ENCODE measurements around the gene ABCA8.

Gene ABCA8

DNA sequence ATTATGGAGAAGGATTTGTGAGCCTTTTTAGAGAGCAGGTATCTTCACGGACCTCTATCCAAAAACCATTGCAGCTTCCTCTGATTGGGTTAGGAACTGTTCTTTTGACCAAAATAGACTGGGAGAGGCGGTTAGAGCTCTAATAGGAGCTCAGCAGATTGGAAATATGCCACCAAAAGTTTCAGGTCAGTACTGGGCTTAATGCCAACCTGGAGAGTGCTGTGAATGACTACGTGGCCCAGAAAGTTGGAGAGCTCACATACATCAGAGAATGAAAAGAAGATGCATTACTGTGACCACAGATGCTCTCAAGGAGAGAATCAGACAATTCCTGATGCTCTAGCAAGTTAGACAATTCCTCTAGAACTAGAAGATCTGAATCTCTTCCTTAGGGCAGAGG is 86.5 kb downstream of the ABCA8 start:
- no peak for DNase-seq

DNA sequence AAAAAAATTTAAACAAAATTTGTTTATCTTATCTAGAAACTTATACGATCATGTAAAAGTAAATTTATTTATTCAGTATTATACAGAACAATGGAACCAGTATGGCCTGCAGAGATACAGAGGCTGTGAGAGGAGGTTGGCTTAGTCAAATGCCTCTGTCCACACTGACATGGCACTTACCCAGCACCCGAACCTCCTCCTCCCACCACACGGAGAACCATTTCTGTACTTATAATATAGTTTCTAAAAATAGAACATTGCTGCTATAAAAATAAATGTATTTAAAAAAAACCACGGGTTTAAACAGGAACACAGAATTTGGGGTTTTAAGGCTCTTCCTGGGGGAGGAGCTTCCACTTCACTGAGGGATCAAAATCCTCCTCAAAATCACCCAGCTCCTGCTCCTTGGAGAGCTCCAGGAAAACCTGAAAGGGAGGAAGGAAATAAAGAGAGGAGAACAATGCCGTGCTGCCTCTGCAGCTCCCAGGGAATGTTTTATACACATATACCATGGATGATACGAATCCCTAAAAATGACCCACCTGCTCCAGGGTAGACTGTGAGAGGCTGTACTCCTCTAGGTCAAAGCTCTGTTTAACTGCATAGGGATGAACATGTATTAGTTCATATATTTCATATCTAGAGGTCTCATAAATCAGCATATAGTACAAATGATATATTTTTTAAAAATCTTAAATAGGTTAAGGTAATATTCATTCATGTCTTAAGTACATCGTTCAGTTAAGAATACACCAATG is 87.3 kb downstream of the ABCA8 start:
- no peak for DNase-seq

DNA sequence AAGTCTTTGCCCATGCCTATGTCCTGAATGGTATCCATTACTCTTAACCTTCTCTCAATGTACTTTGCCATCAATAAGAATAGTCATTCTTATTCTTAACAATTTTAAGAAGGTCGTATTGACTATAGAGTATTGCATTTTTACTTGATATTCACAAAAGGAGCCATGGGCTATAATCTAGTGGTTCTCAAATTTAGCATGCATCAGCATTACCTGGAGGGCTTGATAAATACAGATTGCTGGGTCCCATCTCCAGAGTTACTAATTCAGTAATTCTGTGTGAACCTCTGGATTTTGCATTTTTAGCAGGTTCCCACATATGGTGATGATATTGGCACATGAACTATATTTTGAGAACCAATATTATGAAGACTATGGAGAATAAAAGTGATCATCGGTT is 89.6 kb downstream of the ABCA8 start:
- DNase-seq = no peak

DNA sequence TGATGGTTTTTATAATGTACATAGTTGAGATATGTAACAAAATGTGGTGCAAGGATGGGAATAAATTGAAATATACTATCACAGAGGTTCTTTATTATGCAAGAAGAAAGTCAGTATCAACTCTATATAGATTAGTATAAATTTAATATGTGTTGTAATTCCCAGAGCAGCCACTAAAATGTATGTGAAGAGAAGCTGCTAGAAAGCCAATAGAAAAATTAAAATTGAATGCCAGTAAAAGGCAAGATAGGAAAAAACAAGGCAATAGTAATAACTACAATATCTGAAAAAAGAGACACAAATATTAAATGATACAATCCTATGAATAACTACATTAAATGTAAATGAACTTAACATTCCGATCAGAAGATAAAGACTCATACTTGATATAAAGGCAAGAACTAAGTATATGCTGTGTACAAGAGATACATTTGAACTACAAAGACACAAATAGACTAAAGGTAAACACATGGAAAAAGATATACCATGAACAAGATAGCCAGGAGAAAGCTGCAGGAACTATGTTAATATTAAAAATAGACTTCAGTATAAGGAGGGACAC is 92.0 kb downstream of the ABCA8 start:
- no peak for DNase-seq

DNA sequence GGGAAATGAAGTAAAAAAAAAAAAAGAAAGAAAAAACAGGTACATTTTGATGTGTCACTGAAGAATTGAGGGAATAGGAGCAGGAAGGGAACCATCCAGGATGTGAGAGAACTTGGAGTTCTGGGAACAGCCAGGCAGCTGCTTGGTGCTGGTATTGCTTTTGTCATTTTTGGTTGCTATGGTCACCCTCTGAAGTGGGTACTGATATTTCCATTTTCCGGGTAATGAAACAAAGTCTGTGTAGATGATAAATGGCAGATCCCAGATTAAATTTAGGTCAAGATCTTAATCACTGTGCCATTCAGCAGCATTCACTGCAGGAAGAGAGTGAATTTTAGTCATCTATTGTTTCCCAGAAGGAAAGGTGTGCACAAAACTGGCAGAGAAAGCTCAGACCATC is 93.6 kb downstream of the ABCA8 start:
- no peak for DNase-seq

DNA sequence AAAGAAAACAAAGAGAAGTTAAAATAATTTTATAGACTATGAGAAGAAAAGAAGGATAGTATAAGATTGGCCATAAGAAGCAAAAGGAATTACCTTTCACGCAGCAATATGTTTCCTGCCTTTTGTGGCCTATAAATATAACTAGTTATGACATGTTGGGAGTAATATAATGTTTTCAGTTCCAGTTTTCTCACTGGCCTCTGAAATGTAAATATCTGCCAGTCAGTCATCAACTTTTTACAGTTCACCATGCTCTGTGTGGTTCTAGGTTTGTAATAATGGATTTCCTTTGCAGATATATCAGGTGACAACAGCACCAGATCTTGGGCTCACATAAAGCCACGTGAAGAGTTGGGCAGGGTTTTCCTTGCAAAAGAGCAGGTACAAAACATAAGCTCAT is 94.3 kb downstream of the ABCA8 start:
- DNase-seq = no peak

DNA sequence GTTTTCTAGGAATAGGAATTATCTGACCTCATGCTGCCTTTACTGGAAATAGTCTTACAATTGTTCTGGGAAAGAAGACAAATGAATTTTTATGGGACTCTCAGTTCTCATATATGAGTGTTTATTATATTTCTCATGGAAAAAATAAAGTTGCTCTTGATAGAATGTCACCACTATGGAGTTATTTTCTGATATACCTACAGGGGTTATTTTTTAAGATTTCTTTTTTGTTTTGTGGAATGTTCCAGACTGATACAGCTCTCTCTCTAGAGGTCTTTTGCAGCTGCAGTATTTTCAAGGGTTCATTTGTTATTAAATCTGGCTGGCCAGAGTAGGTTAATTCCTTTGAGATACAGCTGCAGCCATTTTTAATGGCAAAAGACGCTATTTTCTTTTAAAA is 100.7 kb downstream of the ABCA8 start:
- DNase-seq = no peak

DNA sequence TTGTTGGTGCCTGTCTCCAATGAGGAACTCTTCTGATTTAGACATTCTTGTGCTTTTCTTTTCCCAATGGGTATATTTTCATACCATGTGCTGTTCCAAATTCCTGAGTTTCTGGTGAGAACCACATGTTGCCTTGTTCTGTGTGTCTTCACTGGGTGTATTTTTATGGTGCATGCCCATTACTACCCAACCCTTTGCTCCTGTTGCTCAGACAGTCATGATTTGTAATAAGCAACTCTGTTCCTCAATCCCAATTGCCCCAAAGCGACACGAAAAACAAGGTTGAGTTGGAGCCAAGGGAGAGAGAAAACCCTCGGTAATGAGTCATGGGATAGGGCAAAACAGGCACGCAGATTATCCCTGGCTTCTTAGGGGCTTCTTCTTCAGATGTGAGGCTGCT is 101.8 kb downstream of the ABCA8 start:
- no peak for DNase-seq

DNA sequence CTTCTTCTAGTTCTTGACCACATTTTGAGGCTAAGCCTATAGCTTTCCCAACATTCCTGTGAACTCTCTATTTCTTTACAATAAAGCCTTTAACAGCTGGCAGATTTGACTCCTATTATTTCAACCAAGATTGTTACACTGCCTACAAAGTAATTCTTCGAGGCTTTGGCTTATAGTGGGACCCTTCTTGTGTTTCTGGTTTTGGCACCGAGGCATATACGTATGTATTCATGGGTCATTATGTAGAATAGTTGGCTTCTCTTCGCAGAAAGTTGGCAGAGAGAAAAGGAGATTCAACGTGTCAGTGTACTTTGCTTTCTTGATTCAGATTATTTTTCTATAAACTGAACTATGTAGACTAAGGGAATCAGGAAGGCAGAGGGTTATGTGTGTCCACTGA is 102.2 kb downstream of the ABCA8 start:
- no peak for DNase-seq

DNA sequence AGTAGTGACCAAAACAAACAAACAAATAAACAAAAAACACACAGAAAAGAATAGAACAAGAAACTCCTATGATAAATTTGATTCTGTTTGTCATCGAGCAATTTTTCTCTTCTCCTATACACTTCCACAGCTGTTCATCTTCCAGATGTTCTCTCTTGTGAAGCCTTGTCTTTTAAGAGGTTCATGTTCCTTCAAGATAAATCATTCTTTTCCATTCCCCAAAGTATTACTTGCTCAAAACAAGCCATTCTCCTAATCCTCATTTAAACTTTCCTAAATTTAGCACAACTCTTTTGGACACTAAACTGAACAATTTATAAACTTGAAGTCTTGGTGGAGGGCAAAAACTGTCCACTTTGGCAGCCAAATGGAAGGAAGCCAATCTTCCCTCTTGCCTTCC is 103.3 kb downstream of the ABCA8 start:
- DNase-seq = no peak

DNA sequence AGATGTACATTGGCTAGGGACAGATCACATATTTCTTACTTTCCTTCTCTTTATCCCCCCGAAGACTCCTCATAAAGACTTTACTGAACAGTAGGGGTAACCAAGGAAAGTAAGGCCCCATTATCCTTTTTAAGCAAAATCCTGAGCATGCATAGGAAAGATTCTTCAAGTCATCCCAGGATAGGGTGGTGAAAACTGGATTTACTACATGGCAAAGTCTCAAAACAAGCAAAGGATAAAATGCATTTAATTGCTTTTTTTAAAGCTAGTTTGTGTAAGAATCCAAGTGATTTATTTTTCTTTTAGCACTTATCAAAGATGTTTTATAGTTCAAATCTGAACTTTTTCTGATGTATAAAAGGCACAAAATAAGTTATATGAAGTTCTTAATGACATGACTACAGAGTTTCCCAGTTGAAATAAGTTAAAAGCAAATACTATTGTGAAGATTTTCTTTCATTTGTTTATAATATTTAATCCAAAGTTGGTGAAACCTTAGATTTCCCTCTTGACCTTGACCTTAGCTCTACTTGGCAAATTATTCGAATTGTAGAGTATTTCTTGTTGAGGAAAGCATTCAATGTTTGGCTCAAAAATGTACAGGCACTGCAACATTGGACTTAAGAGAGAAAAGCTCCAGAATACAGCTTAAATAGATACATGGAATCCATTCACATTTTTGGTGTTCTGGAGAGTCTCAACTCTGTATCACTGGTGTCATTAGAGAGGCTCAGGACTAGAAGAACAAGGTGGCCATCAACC is 104.3 kb downstream of the ABCA8 start:
- no peak for DNase-seq

DNA sequence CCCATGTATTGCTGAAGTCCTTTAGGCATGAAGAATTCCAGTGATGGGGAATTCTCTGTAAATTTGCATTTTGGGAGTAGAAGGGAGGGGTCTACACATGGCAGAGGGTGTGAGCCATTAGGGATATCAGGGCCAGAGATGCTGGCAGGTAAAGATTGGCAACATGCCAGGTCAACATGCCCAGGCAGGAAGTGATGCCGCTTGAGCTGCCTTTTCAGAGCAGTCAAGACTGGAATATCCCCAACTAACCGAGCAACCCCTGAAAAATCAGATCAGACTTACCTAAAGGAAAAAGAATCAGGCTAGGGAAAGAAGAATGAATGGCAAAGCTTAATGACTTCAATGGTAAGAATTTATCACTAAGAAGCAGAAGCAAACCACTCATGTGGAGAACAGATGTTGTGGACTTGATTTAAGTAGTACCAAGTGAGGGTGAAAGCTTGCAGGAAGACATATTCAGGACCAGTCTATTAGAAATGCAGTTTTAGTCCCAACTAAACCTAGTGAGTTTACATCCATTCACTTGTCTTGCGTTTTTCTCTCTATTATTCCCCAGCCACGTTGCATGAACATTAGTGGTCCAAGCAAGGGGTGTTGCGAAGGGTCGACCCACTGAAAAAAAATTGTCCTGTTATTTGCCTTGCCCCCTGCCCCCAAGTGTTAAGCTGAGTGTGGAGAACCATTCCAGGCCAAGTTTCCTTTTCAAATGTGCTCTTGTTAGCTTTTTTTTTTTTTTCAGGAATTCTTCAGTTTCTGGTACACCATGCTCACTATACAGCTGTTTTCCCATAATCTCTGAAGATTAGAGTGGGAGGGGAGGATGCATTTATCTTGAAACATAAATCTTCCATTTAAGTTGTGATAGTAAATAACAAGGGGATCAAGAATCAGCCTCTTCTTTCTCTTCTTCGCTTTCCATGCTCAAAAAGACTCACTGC is 105.2 kb downstream of the ABCA8 start:
- no peak for DNase-seq

DNA sequence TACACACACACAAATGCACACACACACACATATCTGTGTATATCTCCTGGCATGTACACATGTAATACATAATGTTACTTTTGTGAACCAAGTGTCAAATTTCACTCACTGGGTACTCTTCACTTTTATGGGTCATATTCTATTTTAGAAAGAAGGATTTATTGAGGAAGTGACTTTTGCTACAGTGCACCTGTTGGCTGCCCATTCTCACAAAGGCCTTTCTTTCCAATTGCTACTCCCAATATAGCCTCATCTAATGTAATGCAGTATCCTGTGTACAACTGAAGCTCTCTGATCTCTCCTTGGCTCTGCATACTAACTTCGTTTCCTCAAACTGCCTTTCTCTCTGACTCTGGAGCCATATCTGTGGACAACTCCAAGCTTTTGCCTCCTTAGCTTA is 107.5 kb downstream of the ABCA8 start:
- no peak for DNase-seq

DNA sequence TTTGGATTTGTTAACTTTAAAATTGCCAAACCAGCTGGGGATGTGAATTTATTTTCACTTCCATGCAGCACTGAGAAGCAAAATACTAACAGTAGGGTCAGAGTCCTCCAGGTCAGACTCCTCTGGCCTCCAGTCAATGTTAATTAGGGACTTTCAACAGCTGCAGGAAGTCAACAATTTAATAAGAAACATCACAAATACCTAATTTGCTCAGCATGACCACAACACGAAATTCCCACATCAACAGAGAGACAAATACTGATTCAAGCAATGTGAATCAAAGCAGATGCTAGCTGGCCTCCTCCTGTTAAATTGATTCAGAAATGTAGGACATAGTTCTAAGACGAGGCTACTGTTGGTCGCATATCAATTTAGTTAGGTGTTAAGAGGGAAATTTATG is 111.7 kb downstream of the ABCA8 start:
- DNase-seq = no peak

DNA sequence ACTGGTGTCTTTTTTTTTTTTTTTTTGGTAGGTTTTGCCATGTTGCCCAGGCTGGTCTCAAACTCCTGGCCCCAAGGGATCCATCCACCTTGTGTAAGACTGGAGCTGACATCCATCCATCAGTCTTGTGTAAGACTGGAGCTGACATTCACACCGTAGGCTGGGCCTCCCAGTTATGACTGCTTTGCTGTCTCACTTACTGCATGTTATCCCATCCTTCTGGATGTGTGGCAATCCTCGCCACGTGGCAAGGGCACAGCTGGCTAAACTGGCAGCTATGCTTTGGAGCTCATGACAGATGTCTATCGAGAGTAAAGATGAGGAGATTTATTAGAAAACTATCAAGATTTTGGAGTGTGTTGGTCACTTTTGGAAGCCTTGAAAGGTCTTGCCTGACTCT is 115.1 kb downstream of the ABCA8 start:
- DNase-seq = no peak

DNA sequence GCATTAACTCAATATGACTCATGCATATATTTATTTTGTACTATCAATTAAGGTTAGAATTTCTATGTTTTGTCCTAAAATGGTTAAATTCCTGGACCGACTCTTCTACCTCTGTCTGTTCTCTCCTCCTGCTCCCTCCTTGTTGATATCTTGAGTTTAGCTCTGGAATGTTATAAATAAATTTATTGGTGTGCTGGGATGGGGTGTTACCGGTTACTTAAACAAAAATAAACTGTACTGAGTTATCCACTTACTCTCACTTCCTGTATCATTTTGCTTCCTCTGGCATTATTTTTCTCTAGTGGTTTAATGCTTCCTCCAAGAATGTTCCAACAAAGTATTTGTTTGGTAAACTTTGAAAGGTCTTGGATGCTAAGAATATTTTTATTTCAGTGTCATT is 120.1 kb downstream of the ABCA8 start:
- no peak for DNase-seq

DNA sequence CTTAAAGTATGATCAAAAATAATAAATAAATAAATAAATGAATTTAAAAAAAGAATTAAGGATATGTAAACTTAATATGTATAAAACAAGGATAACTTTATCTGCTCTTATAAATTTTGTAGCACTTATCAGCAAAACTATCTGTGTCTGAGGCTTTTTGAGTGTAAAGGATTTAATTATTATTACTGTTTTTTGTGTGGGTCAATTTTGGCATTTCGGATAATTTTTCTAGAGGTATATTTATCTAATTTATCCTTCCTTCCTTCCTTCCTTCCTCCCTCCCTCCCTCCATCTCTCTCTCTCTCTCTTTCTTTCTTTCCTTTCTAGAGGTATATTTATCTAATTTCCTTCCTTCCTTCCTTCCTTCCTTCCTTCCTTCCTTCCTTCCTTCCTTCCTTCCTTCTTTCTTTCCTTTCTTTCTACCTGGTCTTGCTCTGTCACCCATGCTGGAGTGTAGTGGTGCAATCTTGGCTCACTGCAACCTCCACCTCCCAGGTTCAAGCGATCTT is 120.8 kb downstream of the ABCA8 start:
- DNase-seq = no peak

DNA sequence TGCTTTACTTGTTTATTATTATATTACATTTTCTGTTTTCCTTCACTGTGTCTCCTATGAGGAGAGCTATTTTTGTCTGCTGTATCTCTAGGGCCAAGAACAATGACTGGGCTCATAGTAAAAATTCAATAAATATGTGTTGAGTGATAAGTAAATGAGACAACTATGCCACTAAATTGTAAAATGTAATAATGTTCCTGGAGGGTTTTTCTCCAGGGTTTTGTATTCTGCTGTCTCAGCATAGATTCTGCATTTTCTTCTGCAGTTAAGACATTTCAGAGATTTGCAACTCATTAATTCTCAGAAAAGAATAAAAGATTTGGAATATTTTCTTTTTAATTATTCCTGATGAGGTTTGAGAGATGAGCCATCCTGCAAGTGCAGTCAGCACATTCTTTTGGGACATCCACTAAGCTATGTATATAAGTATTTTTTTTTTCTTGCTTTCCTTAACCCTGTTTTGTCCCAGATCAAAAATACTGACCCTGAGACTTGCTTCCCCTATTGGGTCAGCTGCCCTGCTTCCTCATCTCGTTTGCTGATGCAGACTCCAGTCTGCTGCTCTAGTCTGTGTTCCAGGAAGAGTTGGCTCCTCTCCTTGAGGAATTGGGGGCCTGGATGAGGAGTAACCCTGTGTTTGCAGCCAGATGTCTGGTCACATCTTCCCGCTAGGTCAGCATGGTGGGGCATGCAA is 122.9 kb downstream of the ABCA8 start:
- no peak for DNase-seq

DNA sequence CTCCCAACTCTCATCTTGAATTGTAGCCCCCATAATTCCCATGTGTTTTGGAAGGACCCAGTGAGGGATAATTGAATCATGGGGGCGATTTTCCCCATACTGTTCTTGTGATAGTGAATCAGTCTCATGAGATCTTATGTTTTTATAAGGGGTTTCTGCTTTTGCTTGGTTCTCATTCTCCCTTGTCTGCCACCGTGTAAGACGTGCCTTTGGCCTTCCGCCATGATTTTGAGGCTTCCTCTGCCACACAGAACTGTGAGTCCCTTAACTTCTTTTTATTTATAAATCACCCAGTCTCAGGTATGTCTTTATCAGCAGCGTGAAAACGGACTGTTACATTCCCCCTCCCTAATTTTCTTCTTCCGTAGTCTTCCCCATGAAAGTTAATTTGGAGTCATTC is 124.0 kb downstream of the ABCA8 start:
- no peak for DNase-seq

DNA sequence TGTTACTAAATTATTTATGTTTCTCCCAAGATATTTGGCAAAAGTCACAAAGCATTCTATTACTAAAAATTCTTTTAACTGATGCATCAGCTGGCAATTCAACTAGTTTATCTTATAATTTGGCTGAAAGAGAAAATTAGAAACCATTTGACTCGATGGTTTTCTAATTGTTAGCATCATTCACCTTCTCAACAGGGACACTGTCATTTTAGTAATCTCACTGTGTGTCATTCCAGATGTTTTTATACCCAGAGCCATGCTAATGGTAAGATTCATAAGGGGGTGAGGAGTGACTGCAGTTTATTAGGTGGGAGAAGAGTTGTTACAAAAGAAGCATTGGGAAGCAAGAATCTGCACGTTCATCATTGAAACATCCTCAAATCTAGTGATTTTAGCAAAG is 124.9 kb downstream of the ABCA8 start:
- DNase-seq = no peak

DNA sequence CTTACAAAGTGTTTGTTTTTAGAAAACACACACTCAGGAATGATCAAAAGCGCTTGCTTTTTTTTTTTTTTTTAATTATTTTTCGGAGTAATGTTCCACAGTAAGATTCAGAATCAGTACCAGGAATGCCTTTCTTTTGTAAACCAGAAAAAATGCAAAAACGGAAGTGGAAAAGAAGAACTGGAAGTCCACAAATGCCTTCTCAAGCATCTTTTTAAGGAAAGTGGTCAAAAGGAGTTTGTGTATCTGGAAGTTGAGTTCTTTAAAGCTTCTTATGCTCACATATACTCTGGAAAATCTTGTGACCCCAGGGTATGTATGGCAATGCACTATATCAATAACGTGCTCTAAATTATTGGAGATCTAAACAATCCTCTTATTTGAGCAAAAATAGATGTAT is 126.0 kb downstream of the ABCA8 start:
- DNase-seq = no peak

DNA sequence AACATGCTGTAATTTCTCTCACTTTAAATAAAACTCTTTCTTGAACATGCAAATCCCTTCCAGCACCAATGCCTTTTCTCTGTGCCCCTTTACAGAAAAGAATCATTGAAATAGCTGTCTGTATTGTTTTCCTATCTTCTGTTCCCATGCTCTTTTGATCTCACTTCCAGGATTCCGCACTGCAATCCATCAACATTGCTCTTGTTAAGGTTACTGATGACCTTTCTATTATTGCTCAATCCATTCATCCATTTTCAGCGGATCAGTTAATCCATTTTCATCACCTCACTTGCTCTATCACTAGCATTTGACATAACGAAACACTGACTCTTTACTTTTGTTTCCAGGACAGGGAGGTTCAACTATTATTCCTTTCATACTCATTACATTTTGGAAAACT is 130.5 kb downstream of the ABCA8 start:
- no peak for DNase-seq
